H1 (cell line): ENCODE results near the gene SERPINE2. TPM values are rescaled to one million over a fixed set of nuclear protein-coding genes. Genes with fewer than 3 reads are reported as not detected.

Experiments
- CTCF ChIA-PET: fragments of 300-600 bp; sonication (Branson Sonifier 250); formaldehyde crosslinking; loops from one replicate; lab custom pipeline; 2021; ENCODE audit not compliant: partially characterized antibody; lab: Charles Lee
- POLR2A ChIA-PET: fragments of 300-600 bp; sonication (Branson Sonifier 250); formaldehyde crosslinking; loops from one replicate; lab custom pipeline; 2021; ENCODE audit warnings: inconsistent platforms; ENCODE audit not compliant: partially characterized antibody; lab: Charles Lee
- DNase-seq, 2 experiments: peaks; one replicate each; pipeline versions ENCODE4 v3.0.0 to v3.0.0-alpha.2; 2010 to 2022; ENCODE audit warnings: low spot score in 2 of 2, low read depth in 1 of 2, mixed read lengths in 1 of 2
- FAIRE-seq: peaks from 2 replicates; lab custom pipeline; 2011; peaks lifted over from hg19 to GRCh38; lab: Jason Lieb, UNC
- H2AFZ ChIP-seq: 2 replicates; pipeline ENCODE4 v1.8.1; 2012; ENCODE audit warnings: low read length, inconsistent platforms
- H2AK5ac ChIP-seq: 2 replicates; pipeline ENCODE4 v1.6.1; 2013; ENCODE audit warnings: low read depth, low read length
- H2BK120ac ChIP-seq: replicated peaks from 2 replicates; pipeline ENCODE3; 2013; ENCODE audit warnings: low read depth, low read length, inconsistent platforms
- H2BK12ac ChIP-seq: 2 replicates; pipeline ENCODE4 v1.6.1; 2013; ENCODE audit warnings: low read depth, low read length
- H2BK15ac ChIP-seq: 2 replicates; pipeline ENCODE4 v1.6.1; 2013; ENCODE audit warnings: low read length
- H2BK20ac ChIP-seq: 2 replicates; pipeline ENCODE4 v1.6.1; 2013; ENCODE audit warnings: low read length
- H2BK5ac ChIP-seq: 2 replicates; pipeline ENCODE4 v1.6.1; 2013; ENCODE audit warnings: low read depth, low read length
- H3K14ac ChIP-seq: 2 replicates; pipeline ENCODE4 v1.6.1; 2013; ENCODE audit warnings: inconsistent platforms; ENCODE audit not compliant: insufficient read length
- H3K18ac ChIP-seq: 2 replicates; pipeline ENCODE4 v1.6.1; 2013; ENCODE audit warnings: low read length; ENCODE audit errors: extremely low read depth
- H3K23ac ChIP-seq: 2 replicates; pipeline ENCODE4 v1.6.1; 2013; ENCODE audit warnings: inconsistent platforms; ENCODE audit not compliant: insufficient read length
- H3K23me2 ChIP-seq: 2 replicates; pipeline ENCODE4 v1.6.1; 2013; ENCODE audit warnings: low read depth, low read length
- H3K27ac ChIP-seq: 2 replicates; pipeline ENCODE4 v1.6.1; 2011; ENCODE audit warnings: low read depth, low read length, inconsistent platforms
- H3K27me3 ChIP-seq, 4 experiments: replicated peaks in 1 of 4; 1 replicate in 1 of 4; 2 replicates in 3 of 4; pipeline versions ENCODE4 v1.6.1 to v1.8.1; 2011 to 2013; ENCODE audit warnings: low read length in 3 of 4, mild to moderate bottlenecking in 3 of 4, inconsistent platforms in 2 of 4, mixed read lengths in 2 of 4, moderate library complexity in 1 of 4; ENCODE audit not compliant: control insufficient read depth in 3 of 4, insufficient read depth in 3 of 4; ENCODE audit errors: extremely low read depth in 1 of 4
- H3K36me3 ChIP-seq, 4 experiments: 2 replicates each; pipeline versions ENCODE4 v1.6.1 to v1.8.1; 2011 to 2013; ENCODE audit warnings: mild to moderate bottlenecking in 4 of 4, low read length in 3 of 4, moderate library complexity in 2 of 4, control low read depth in 1 of 4, inconsistent platforms in 1 of 4; ENCODE audit not compliant: insufficient read depth in 4 of 4, control insufficient read depth in 2 of 4
- H3K4ac ChIP-seq: replicated peaks from 2 replicates; pipeline ENCODE3; 2013; ENCODE audit warnings: low read length, low read depth, mixed read lengths, inconsistent platforms; ENCODE audit not compliant: insufficient read length
- H3K4me1 ChIP-seq, 4 experiments: replicated peaks in 1 of 4; 1 replicate in 1 of 4; 2 replicates in 3 of 4; pipeline versions ENCODE4 v1.6.1 to v1.8.1; 2011 to 2013; ENCODE audit warnings: low read length in 3 of 4, inconsistent platforms in 2 of 4, mixed read lengths in 1 of 4; ENCODE audit not compliant: insufficient read depth in 4 of 4, control insufficient read depth in 3 of 4
- H3K4me2 ChIP-seq, 2 experiments: 2 replicates each; pipeline versions ENCODE4 v1.6.1 to v1.8.1; 2011 to 2013; ENCODE audit warnings: low read depth in 2 of 2, low read length in 2 of 2, control low read depth in 1 of 2, inconsistent platforms in 1 of 2, mild to moderate bottlenecking in 1 of 2; ENCODE audit not compliant: insufficient read depth in 1 of 2
- H3K4me3 ChIP-seq, 4 experiments: fragments of 200-600, 300-600 bp in 1 of 4; sonication (generic), shearing (Covaris generic), sonication (Bioruptor Twin) in 1 of 4; 2 replicates each; pipeline versions ENCODE4 v1.5.1 to v1.8.1; 2011 to 2016; ENCODE audit warnings: low read length in 4 of 4, low read depth in 3 of 4, control low read depth in 2 of 4, inconsistent platforms in 2 of 4, mild to moderate bottlenecking in 2 of 4, mixed read lengths in 1 of 4, moderate library complexity in 1 of 4; ENCODE audit not compliant: insufficient read depth in 2 of 4; ENCODE audit errors: extremely low read depth in 1 of 4
- H3K56ac ChIP-seq: replicated peaks from 2 replicates; pipeline ENCODE3; 2013; ENCODE audit warnings: low read depth, mild to moderate bottlenecking, mixed read lengths, low read length, inconsistent platforms; ENCODE audit not compliant: insufficient read length
- H3K79me1 ChIP-seq: 2 replicates; pipeline ENCODE4 v1.6.1; 2013; ENCODE audit warnings: low read depth, low read length, control low read depth
- H3K79me2 ChIP-seq, 2 experiments: 2 replicates each; pipeline versions ENCODE4 v1.6.1 to v1.8.1; 2012 to 2013; ENCODE audit warnings: low read length in 2 of 2, mild to moderate bottlenecking in 2 of 2, inconsistent platforms in 1 of 2; ENCODE audit not compliant: insufficient read depth in 2 of 2, control insufficient read depth in 1 of 2
- H3K9ac ChIP-seq, 4 experiments: replicated peaks in 1 of 4; 1 replicate in 1 of 4; 2 replicates in 3 of 4; pipeline versions ENCODE4 v1.6.1 to v1.8.1; 2011 to 2013; ENCODE audit warnings: low read depth in 3 of 4, low read length in 3 of 4, control low read depth in 2 of 4, mild to moderate bottlenecking in 2 of 4, moderate library complexity in 2 of 4, inconsistent platforms in 1 of 4; ENCODE audit errors: extremely low read depth in 1 of 4
- H3K9me3 ChIP-seq, 2 experiments: 2 replicates each; pipeline versions ENCODE4 v1.6.1 to v1.8.1; 2012 to 2013; ENCODE audit warnings: mild to moderate bottlenecking in 2 of 2, moderate library complexity in 2 of 2, control low read depth in 1 of 2, inconsistent platforms in 1 of 2, low read depth in 1 of 2, low read length in 1 of 2, mixed read lengths in 1 of 2; ENCODE audit not compliant: insufficient read depth in 2 of 2
- H4K20me1 ChIP-seq, 2 experiments: replicated peaks in 1 of 2; 2 replicates each; pipeline versions ENCODE3 to v1.8.1; 2011 to 2013; ENCODE audit warnings: inconsistent platforms in 2 of 2, low read length in 2 of 2, mild to moderate bottlenecking in 1 of 2; ENCODE audit not compliant: insufficient read depth in 2 of 2, control insufficient read depth in 1 of 2
- H4K5ac ChIP-seq: 2 replicates; pipeline ENCODE4 v1.6.1; 2013; ENCODE audit warnings: low read length, low read depth, mixed read lengths, inconsistent platforms; ENCODE audit not compliant: insufficient read length
- H4K8ac ChIP-seq: 2 replicates; pipeline ENCODE4 v1.8.0; 2013; ENCODE audit warnings: mild to moderate bottlenecking, moderate library complexity, low read length, inconsistent platforms; ENCODE audit not compliant: insufficient read depth; ENCODE audit errors: extremely low read depth
- H4K91ac ChIP-seq: replicated peaks from 2 replicates; pipeline ENCODE3; 2013; ENCODE audit warnings: low read length, mixed read lengths, inconsistent platforms; ENCODE audit not compliant: insufficient read length
- POU5F1 ChIP-seq: IDR thresholded peaks from 2 replicates; pipeline ENCODE4 v1.6.1; 2011; ENCODE audit warnings: low read depth, mild to moderate bottlenecking, low read length, moderate library complexity
- TAF1 ChIP-seq: IDR thresholded peaks from 2 replicates; pipeline ENCODE4 v1.6.1; 2011; ENCODE audit warnings: mild to moderate bottlenecking, low read depth, low read length
- TCF12 ChIP-seq: IDR thresholded peaks from 2 replicates; pipeline ENCODE4 v1.6.1; 2011; ENCODE audit warnings: low read depth, mild to moderate bottlenecking, low read length
- WGBS, 2 experiments: shearing (Covaris generic) in 1 of 2; methylation state at CpG; one replicate each; pipeline versions ENCODE4 v1.1.6 to v1.1.7; 2013 to 2015; ENCODE audit warnings: low lambda C conversion rate in 2 of 2, mixed read lengths in 2 of 2, inconsistent platforms in 1 of 2, low coverage in 1 of 2, missing lambda C conversion rate in 1 of 2; ENCODE audit not compliant: insufficient replicate concordance in 2 of 2, insufficient coverage in 1 of 2, insufficient read length in 1 of 2; ENCODE audit errors: extremely low coverage in 1 of 2, missing lambda C conversion rate in 1 of 2; 5-methylcytosine and 5-hydroxymethylcytosine counted together
- polyA plus RNA-seq, 7 experiments: library from polyadenylated mRNA; depleted of rRNA in 3 of 7; stranded (reverse) in 5 of 7; unstranded in 2 of 7; fragments of >200 nt in 5 of 7; fragments of 200-250 nt in 2 of 7; gene quantifications; 1 replicate in 5 of 7; 2 replicates in 1 of 7; 4 replicates in 1 of 7; pipeline versions ENCODE4 v1.2.1 to v1.2.3, GENCODE V29; 2011 to 2013; ENCODE audit warnings: missing spikeins in 2 of 7, mixed read lengths in 2 of 7
- total RNA-seq: library from RNA; stranded (reverse); fragmentation: NEBNext Ultra II Directional; extraction: Animal tissue kit (Norgen Biotek cat#: 25700); gene quantifications from 2 replicates; pipeline ENCODE4 v1.2.1, GENCODE V29; 2021

SERPINE2 gene
- total and polyA plus RNA-seq, 2 of the 8 experiments (the other 6 are each of a cell fraction or from before 2014, with no cell fraction given): 26.2 to 76.0 TPM

DNA sequence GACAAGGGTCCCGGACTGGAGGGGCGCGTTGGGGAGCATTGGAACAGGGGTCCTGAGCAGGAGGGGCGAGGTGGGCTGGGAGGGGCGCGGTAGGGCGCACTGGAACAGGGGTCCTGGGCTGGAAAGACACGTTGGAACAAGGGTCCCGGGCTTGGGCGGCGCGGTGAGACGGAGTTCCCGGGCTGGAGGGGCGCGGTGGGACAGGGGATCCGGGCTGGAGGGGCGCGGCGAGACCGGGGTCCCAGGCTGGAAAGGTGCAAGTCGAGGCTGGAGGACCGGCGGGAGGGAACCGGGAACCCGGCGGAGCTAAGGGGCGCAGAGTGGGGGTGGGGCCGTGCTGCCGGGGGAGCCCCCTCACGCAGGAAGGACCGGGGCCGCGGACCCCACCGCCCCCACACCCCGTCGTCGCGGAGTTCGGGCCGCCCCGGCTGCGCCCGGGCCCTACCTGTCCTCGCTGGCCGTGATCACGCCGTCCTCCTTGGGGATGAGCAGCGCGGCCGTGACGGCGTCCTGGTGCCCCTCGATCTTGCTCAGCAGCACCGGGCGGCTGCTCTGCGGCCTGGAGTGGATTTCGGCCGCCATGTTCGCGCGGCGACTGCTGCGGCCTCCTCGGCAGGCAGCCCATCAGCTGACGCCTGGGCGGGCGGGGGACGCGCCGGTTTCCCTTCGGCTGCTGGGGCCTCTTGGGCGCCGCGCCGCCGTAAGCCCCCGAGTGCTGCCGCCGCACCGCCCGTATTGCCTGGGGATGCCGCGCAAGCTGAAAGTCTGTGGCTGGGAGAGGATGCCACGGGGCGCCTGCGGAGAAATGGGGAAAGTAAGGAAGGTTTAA, 94.2 kb downstream of the SERPINE2 start, which contains the start of gene WDFY1:
WDFY1 (minus strand) TSS at position 633 of the 829 bp plus-strand sequence; CDS start at position 582, 51 bp downstream.
- Histone ChIP-seq H2AK5ac (no peak within 1 kb of the TSS), H3K9me3 (no peaks in the 10 kb centered on the region), H3K27ac (peak within 1 kb of the TSS; percentile 82), H3K4me1 (peaks cover 0 to 23% (median 14%) of the 10 kb centered on the region in 4 experiments; a peak in 5 of 7 replicates), H3K27me3 (no peaks in the 10 kb centered on the region), H3K14ac (no peak within 1 kb of the TSS), H2BK15ac (peak within 1 kb of the TSS; percentile 61; the same call in 1 of the 2 replicates), H4K5ac (peak within 1 kb of the TSS; percentile 85), H4K20me1 (peaks cover 4% of the 10 kb centered on the region in 2 experiments), H3K23me2 (peaks cover 4% of the 10 kb centered on the region), H3K4me2 (peak within 1 kb of the TSS; percentile 74 to 91), H3K23ac (no peak within 1 kb of the TSS), H3K4ac (peak within 1 kb of the TSS; percentile 44), H3K79me1 (peaks cover 4% of the 10 kb centered on the region; the same call in 1 of the 2 replicates), H2BK5ac (peak within 1 kb of the TSS; percentile 91), H3K79me2 (peaks cover 19 to 41% of the 10 kb centered on the region in 2 experiments), H2BK20ac (peak within 1 kb of the TSS; percentile 22; the same call in 1 of the 2 replicates), H3K56ac (peak within 1 kb of the TSS; percentile 87), H3K18ac (peak within 1 kb of the TSS; percentile 95), H2BK120ac (no peak within 1 kb of the TSS), H3K4me3 (peak within 1 kb of the TSS; percentile 61 to 90 (median 84)), H2BK12ac (peak within 1 kb of the TSS; percentile 68; the same call in 1 of the 2 replicates), H2AFZ (no peak within 1 kb of the TSS), H3K9ac (peak within 1 kb of the TSS; percentile 54 to 97 (median 78)), H3K36me3 (no peaks in the 10 kb centered on the region; a peak in 1 of 8 replicates), H4K8ac (peak within 1 kb of the TSS; percentile 95), H4K91ac (peak within 1 kb of the TSS; percentile 99)
- CTCF ChIA-PET: no interaction called here
- peak; percentile 54 to 91 for DNase-seq
- WGBS, 2 experiments: 4% methylated on average over 52 of the region's 87 CpGs; no CpG with 5 or more reads in 1 of the 2 experiments
- POLR2A ChIA-PET: interaction anchor here (0.6 to 3.4 kb wide), 11 partner anchors 9 to 397 kb away, joined by 3 to 19 read pairs (median 4); partner anchors contain the start of genes MRPL44 and SERPINE2
- FAIRE-seq: no peak
- no peak for TF ChIP-seq TCF12
- TF ChIP-seq POU5F1: 0 out of 2 replicates have a peak, but pooled peaks have one; percentile 31
- peak; percentile 84 for TF ChIP-seq TAF1
